Parathyroid adenoma (tissue), 2 donors: ENCODE measurements around the gene NAP1L1.

ENCODE experiments used
- H2AFZ ChIP-seq: fragments of 300-600 bp; sonication (generic); one replicate; pipeline ENCODE4 v1.7.0; 2017; ENCODE audit warnings: antibody characterized with exemption, mild to moderate bottlenecking
- H3K27ac ChIP-seq: fragments of 300-600 bp; sonication (generic); one replicate; pipeline ENCODE4 v1.7.0; 2017
- H3K27me3 ChIP-seq: fragments of 300-600 bp; sonication (generic); one replicate; pipeline ENCODE4 v1.7.0; 2017; ENCODE audit warnings: low read length; ENCODE audit not compliant: control insufficient read depth, insufficient read depth
- H3K36me3 ChIP-seq: fragments of 300-600 bp; sonication (generic); one replicate; pipeline ENCODE4 v1.7.0; 2017; ENCODE audit warnings: low read length; ENCODE audit not compliant: control insufficient read depth, insufficient read depth
- H3K4me1 ChIP-seq: fragments of 300-600 bp; sonication (generic); one replicate; pipeline ENCODE4 v1.7.0; 2017; ENCODE audit warnings: control low read depth
- H3K4me2 ChIP-seq: fragments of 300-600 bp; sonication (generic); one replicate; pipeline ENCODE4 v1.7.0; 2017; ENCODE audit warnings: low read length
- H3K4me3 ChIP-seq: fragments of 300-600 bp; sonication (generic); one replicate; pipeline ENCODE4 v1.7.0; 2017; ENCODE audit warnings: low read depth, low read length
- H3K79me2 ChIP-seq: fragments of 300-600 bp; sonication (generic); one replicate; pipeline ENCODE4 v1.7.0; 2017; ENCODE audit warnings: control low read depth
- H3K9ac ChIP-seq: fragments of 300-600 bp; sonication (generic); one replicate; pipeline ENCODE4 v1.7.0; 2017; ENCODE audit warnings: mild to moderate bottlenecking
- H3K9me3 ChIP-seq: fragments of 300-600 bp; sonication (generic); one replicate; pipeline ENCODE4 v1.7.0; 2017; ENCODE audit warnings: low read length; ENCODE audit not compliant: control insufficient read depth
- CTCF ChIP-seq: fragments of 300-600 bp; sonication (generic); IDR thresholded peaks from one replicate; pipeline ENCODE4 v1.7.0; 2017; ENCODE audit warnings: antibody characterized with exemption, mild to moderate bottlenecking
- donor health status: primary hyperparathyroidism.

The NAP1L1 gene

GRCh38 chr12:76080017-76080728, 4.3 kb downstream of the NAP1L1 start:
- Histone ChIP-seq H3K79me2 (peaks cover 59% of the 10 kb centered on the region), H3K27ac (no peak overlapping the region), H3K9me3 (peaks cover 2% of the 10 kb centered on the region), H3K27me3 (no peaks in the 10 kb centered on the region), H3K4me1 (no peaks in the 10 kb centered on the region), H3K4me2 (no peak overlapping the region), H3K9ac (no peak overlapping the region), H3K4me3 (no peak overlapping the region), H3K36me3 (no peaks in the 10 kb centered on the region), H2AFZ (no peak overlapping the region)
- TF ChIP-seq CTCF = no peak

- H3K9me3 ChIP-seq = peaks cover 2% of the 10 kb centered on the region
- H3K4me1 ChIP-seq = no peaks in the 10 kb centered on the region
- no peak overlapping the region for H3K4me2 ChIP-seq
- no peak overlapping the region for H2AFZ ChIP-seq
- H3K9ac ChIP-seq = no peak overlapping the region
- TF ChIP-seq CTCF = no peak
- no peak overlapping the region for H3K4me3 ChIP-seq
- H3K36me3 ChIP-seq = no peaks in the 10 kb centered on the region
- H3K79me2 ChIP-seq = peaks cover 68% of the 10 kb centered on the region
- no peaks in the 10 kb centered on the region for H3K27me3 ChIP-seq
- no peak overlapping the region for H3K27ac ChIP-seq
Measured at GRCh38 chr12:76078748-76079147, 5.7 kb downstream of the NAP1L1 start.

GRCh38 chr12:76075448-76075847, 9.0 kb downstream of the NAP1L1 start:
- Histone ChIP-seq H3K4me1 (peaks cover 3% of the 10 kb centered on the region), H3K79me2 (peaks cover 66% of the 10 kb centered on the region), H3K27ac (no peak overlapping the region), H3K9me3 (peaks cover 2% of the 10 kb centered on the region), H3K4me3 (no peak overlapping the region), H3K4me2 (no peak overlapping the region), H3K36me3 (no peaks in the 10 kb centered on the region), H2AFZ (no peak overlapping the region), H3K27me3 (no peaks in the 10 kb centered on the region), H3K9ac (no peak overlapping the region)
- no peak for TF ChIP-seq CTCF

GRCh38 chr12:76074701-76075336, 9.7 kb downstream of the NAP1L1 start:
- Histone ChIP-seq H3K79me2 (peaks cover 63% of the 10 kb centered on the region), H3K36me3 (no peaks in the 10 kb centered on the region), H2AFZ (no peak overlapping the region), H3K9ac (no peak overlapping the region), H3K4me1 (peaks cover 3% of the 10 kb centered on the region), H3K4me2 (no peak overlapping the region), H3K4me3 (no peak overlapping the region), H3K27ac (no peak overlapping the region), H3K27me3 (no peaks in the 10 kb centered on the region), H3K9me3 (peaks cover 2% of the 10 kb centered on the region)
- TF ChIP-seq CTCF = no peak
